Measurements from ENCODE around the gene CRYBA2. TPM values are rescaled to one million over a fixed set of nuclear protein-coding genes. Genes with fewer than 3 reads are reported as not detected.

The CRYBA2 gene
- total and polyA plus RNA-seq, 9 of the 15 experiments (the other 6 are each of a cell fraction or from before 2014, with no cell fraction given) = 0.11 to 1.8 (median 0.62) TPM; not detected in 5

GRCh38 chr2:218962859-218963492 lies 30.2 kb downstream of the CRYBA2 start (continued):
- no peak for TF ChIP-seq CUX1 (CRISPR knock-in tag; IDR thresholded peaks at IDR 0.05)
- TF ChIP-seq CREB1 (IDR thresholded peaks at IDR 0.05) = no peak
- TF ChIP-seq CREB1 (CRISPR knock-in tag; IDR thresholded peaks at IDR 0.05) = no peak
- TF ChIP-seq MYNN (IDR thresholded peaks at IDR 0.05) = no peak
- TF ChIP-seq MYNN (CRISPR knock-in tag; IDR thresholded peaks at IDR 0.05) = 0 out of 2 replicates have a peak, but pooled peaks have one; percentile 35
- no peak for TF ChIP-seq IRF2 (CRISPR knock-in tag; IDR thresholded peaks at IDR 0.05)
- TF ChIP-seq ATF7 (IDR thresholded peaks at IDR 0.05) = peak; percentile 72
- TF ChIP-seq EZH2 (IDR thresholded peaks at IDR 0.05; ENCODE audit: borderline replicate concordance, low read depth, low read length) = no peak
- no peak for TF ChIP-seq NR2C1 (IDR thresholded peaks at IDR 0.05)
- no peak for TF ChIP-seq NR2C1 (tag; IDR thresholded peaks at IDR 0.05)
- TF ChIP-seq PYGO2 (tag; IDR thresholded peaks at IDR 0.05) = no peak
- no peak for TF ChIP-seq PTBP1 (IDR thresholded peaks at IDR 0.05; ENCODE audit: low read depth, low read length)
- TF ChIP-seq SMARCA5 (IDR thresholded peaks at IDR 0.05) = no peak
- no peak for TF ChIP-seq ZFP30 (CRISPR knock-in tag; IDR thresholded peaks at IDR 0.05; ENCODE audit: borderline replicate concordance)
- TF ChIP-seq ZNF512 (tag; IDR thresholded peaks at IDR 0.05) = no peak
- no peak for TF ChIP-seq CC2D1A (IDR thresholded peaks at IDR 0.05)
- no peak for TF ChIP-seq SAFB2 (IDR thresholded peaks at IDR 0.05; ENCODE audit: borderline replicate concordance, low read depth, low read length, severe bottlenecking)
- TF ChIP-seq SREBF2 (CRISPR knock-in tag; IDR thresholded peaks at IDR 0.05) = no peak
- no peak for TF ChIP-seq XRCC3 (IDR thresholded peaks at IDR 0.05)
- no peak for TF ChIP-seq HDAC6 (IDR thresholded peaks at IDR 0.05; ENCODE audit: low read depth, low read length)
- no peak for TF ChIP-seq ZNF586 (CRISPR knock-in tag; conservative IDR thresholded peaks at IDR 0.05)
- no peak for TF ChIP-seq ZNF316 (IDR thresholded peaks at IDR 0.05)
- TF ChIP-seq ZNF239 (CRISPR knock-in tag; IDR thresholded peaks at IDR 0.05) = no peak
- TF ChIP-seq RUNX1 (IDR thresholded peaks at IDR 0.05; ENCODE audit: low read depth) = no peak
- TF ChIP-seq JUND (IDR thresholded peaks at IDR 0.05; ENCODE audit: borderline replicate concordance, low read depth, low read length) = no peak
- TF ChIP-seq JUND (tag; IDR thresholded peaks at IDR 0.05; ENCODE audit: borderline replicate concordance, low read depth, low read length) = no peak; the same call in 2 of the 3 replicates

Data from K562 (cell line).